Heart left ventricle (tissue), 16 donors: ENCODE measurements around the gene NDOR1. TPM values are rescaled to one million over a fixed set of nuclear protein-coding genes. Genes with fewer than 3 reads are reported as not detected.

ENCODE experiments used
- ATAC-seq, 4 donors: fragments of 200-7000 bp; cut with Tn5 transposase; one replicate each; pipeline ENCODE4 v1.9.1; 2020 to 2022; ENCODE audit warnings: moderate library complexity in 4 of 4, mild to moderate bottlenecking in 3 of 4, moderate number of reproducible peaks in 1 of 4
- DNase-seq, 5 donors: peaks; one replicate each; pipeline ENCODE4 v3.0.0-alpha.2; 2020
- H3K27ac ChIP-seq, 12 donors: fragments of 200-600 bp; sonication (generic) in 4 of 12; one replicate each; pipeline versions ENCODE4 v1.5.0 to v1.8.0; 2016 to 2022; ENCODE audit warnings: mild to moderate bottlenecking in 2 of 12
- H3K27me3 ChIP-seq, 9 donors: fragments of 200-600 bp; sonication (generic) in 2 of 9; one replicate each; pipeline versions ENCODE4 v1.5.1 to v1.8.0; 2016 to 2022; ENCODE audit warnings: mild to moderate bottlenecking in 3 of 9
- H3K36me3 ChIP-seq, 9 donors: fragments of 200-600 bp; sonication (generic) in 2 of 9; one replicate each; pipeline versions ENCODE4 v1.5.0 to v1.8.0; 2018 to 2022; ENCODE audit warnings: mild to moderate bottlenecking in 2 of 9
- H3K4me1 ChIP-seq, 12 donors: fragments of 200-600 bp; sonication (generic) in 4 of 12; one replicate each; pipeline versions ENCODE4 v1.5.0 to v1.8.0; 2016 to 2022; ENCODE audit warnings: mild to moderate bottlenecking in 3 of 12
- H3K4me3 ChIP-seq, 12 donors: fragments of 200-600 bp; sonication (generic) in 4 of 12; one replicate each; pipeline versions ENCODE4 v1.5.0 to v1.8.0; 2017 to 2022; ENCODE audit warnings: mild to moderate bottlenecking in 9 of 12, moderate library complexity in 4 of 12
- H3K9me3 ChIP-seq, 12 donors: fragments of 200-600 bp; sonication (generic) in 4 of 12; one replicate each; pipeline versions ENCODE4 v1.5.0 to v1.8.0; 2016 to 2022; ENCODE audit warnings: mild to moderate bottlenecking in 1 of 12
- CTCF ChIP-seq, 12 donors: fragments of 200-600 bp; sonication (generic) in 4 of 12; IDR thresholded peaks; one replicate each; pipeline versions ENCODE4 v1.5.0 to v1.8.0; 2018 to 2022; ENCODE audit warnings: antibody characterized with exemption in 12 of 12, mild to moderate bottlenecking in 5 of 12
- POLR2A ChIP-seq, 2 donors: fragments of 450-650 bp; IDR thresholded peaks; one replicate each; pipeline ENCODE4 v1.6.1; 2017; ENCODE audit warnings: antibody characterized with exemption in 2 of 2, mild to moderate bottlenecking in 2 of 2, moderate library complexity in 2 of 2
- WGBS, 4 donors: extraction: QIAGEN DNeasy Blood & Tissue Kit in 2 of 4; methylation state at CpG; one replicate each; pipeline versions ENCODE4 v1.1.5 to v1.1.7; 2013 to 2018; 5-methylcytosine and 5-hydroxymethylcytosine counted together
- intact Hi-C, 10 donors: fragments of 100-400 bp; cut with DNase I; formaldehyde crosslinking; loops; one replicate each; pipeline versions ENCODE4 v1.11.1 to v1.14.2; 2022
- polyA plus RNA-seq, 2 donors: library from polyadenylated mRNA; stranded (reverse); fragments of 200-250 nt; gene quantifications; one replicate each; pipeline ENCODE4 v1.2.3, GENCODE V29; 2013
- total RNA-seq, 9 donors: library from RNA; depleted of rRNA in 2 of 9; stranded (reverse); fragments of >200 nt in 2 of 9; fragmentation: NEBNext Ultra II Directional in 3 of 9; extraction: Animal tissue kit (Norgen Biotek cat#: 25700) in 3 of 9; gene quantifications; one replicate each; pipeline versions ENCODE4 v1.1.0 to v1.2.4, GENCODE V29; 2016 to 2023
- donor health status: ischemic (EF 13 %, LVEDD 7.1; RV severe dilation, severe dysfunction).
- donor health status: healthy with polysubstance abuse.
- donor health status: DM: no; HTN: yes; CAD: no.
- donor health status: DM: no; HTN: no; CAD: no.
- donor health status: ischemic (EF 25% LVEDD 6.9; RV normal size, moderate dysfunction).
- donor health status: ischemic (EF 25% LVEDD 5.7; RV mildly dilated, moderate dysfunction).
- donor health status: healthy.
- donor health status: DM: yes; HTN: yes; CAD: no.
- donor health status: ischemic (EF 35%, LVEDD 5.7; RV mildly dilated, moderate dysfunction).
- donor health status: nonischemic (EF 11% LVEDD 7.7; RV severe dilation, severe dysfunction).
- donor health status: DM: yes; HTN: yes; CAD: no.
- donor health status: PGD.
- donor health status: ischemic (EF 29% LVEDD 5.4; RV normal size, mild dysfunction).
- donor health status: nonischemic (EF 23%, LVEDD 6.1; RV moderate dilation, normal function).

NDOR1 gene
- total and polyA plus RNA-seq, 11 donors = 4.5 to 9.6 (median 6.2) TPM

- DNase-seq (no peak), ATAC-seq (no peak)
- H3K4me1 ChIP-seq = peaks cover 0 to 39% (median 29%) of the 10 kb centered on the region in 12 donors
- H3K9me3 ChIP-seq = no peaks in the 10 kb centered on the region
- no peak overlapping the region for H3K4me3 ChIP-seq
- no peak overlapping the region for H3K27ac ChIP-seq
- 75 to 83% (median 80%) methylated on average over 28 to 36 of the region's 36 CpGs for WGBS, 4 donors
- H3K36me3 ChIP-seq = peaks cover 0 to 24% (median 18%) of the 10 kb centered on the region in 9 donors
- TF ChIP-seq POLR2A (IDR thresholded peaks at IDR 0.05) (no peak), CTCF (IDR thresholded peaks at IDR 0.05) (no peak)
- intact Hi-C loops = no loop called here
- H3K27me3 ChIP-seq = no peaks in the 10 kb centered on the region
Observed at GRCh38 chr9:137244486-137245449, 39.3 kb downstream of the NDOR1 start.

- TF ChIP-seq CTCF (IDR thresholded peaks at IDR 0.05) (no peak), POLR2A (IDR thresholded peaks at IDR 0.05) (no peak)
- no peak overlapping the region for H3K4me3 ChIP-seq
- no peaks in the 10 kb centered on the region for H3K27me3 ChIP-seq
- no peak for DNase-seq
- peaks cover 0 to 24% (median 18%) of the 10 kb centered on the region in 9 donors for H3K36me3 ChIP-seq
- no peak overlapping the region for H3K27ac ChIP-seq
- no peaks in the 10 kb centered on the region for H3K9me3 ChIP-seq
- intact Hi-C loops = no loop called here
- WGBS, 4 donors = 92 to 94% (median 93%) methylated on average over 18 to 25 of the region's 25 CpGs
- no peak for ATAC-seq
- H3K4me1 ChIP-seq = peaks cover 0 to 40% (median 30%) of the 10 kb centered on the region in 12 donors
Observed at GRCh38 chr9:137245450-137246421, 40.2 kb downstream of the NDOR1 start.

- H3K36me3 ChIP-seq = peaks cover 0 to 17% (median 15%) of the 10 kb centered on the region in 9 donors
- no peak for DNase-seq
- peak in 1 of 4 donors; percentile 2 for ATAC-seq
- H3K4me1 ChIP-seq = peaks cover 0 to 37% (median 27%) of the 10 kb centered on the region in 12 donors
- no peak overlapping the region for H3K4me3 ChIP-seq
- TF ChIP-seq POLR2A (IDR thresholded peaks at IDR 0.05) = no peak
- no peak for TF ChIP-seq CTCF (IDR thresholded peaks at IDR 0.05)
- whole genome bisulfite sequencing, 4 donors = 73 to 83% (median 81%) methylated on average over 19 to 20 of the region's 20 CpGs
- intact Hi-C loops = no loop called here
- H3K27me3 ChIP-seq = no peaks in the 10 kb centered on the region
- no peak overlapping the region for H3K27ac ChIP-seq
- no peaks in the 10 kb centered on the region for H3K9me3 ChIP-seq
Observed at GRCh38 chr9:137247135-137247915, 41.8 kb downstream of the NDOR1 start.
